ENCODE data around the gene GGTLC2. TPM values are rescaled to one million over a fixed set of nuclear protein-coding genes. Genes with fewer than 3 reads are reported as not detected.

The GGTLC2 gene
- total RNA-seq, 1 donor from 2014 or later = not detected

DNA sequence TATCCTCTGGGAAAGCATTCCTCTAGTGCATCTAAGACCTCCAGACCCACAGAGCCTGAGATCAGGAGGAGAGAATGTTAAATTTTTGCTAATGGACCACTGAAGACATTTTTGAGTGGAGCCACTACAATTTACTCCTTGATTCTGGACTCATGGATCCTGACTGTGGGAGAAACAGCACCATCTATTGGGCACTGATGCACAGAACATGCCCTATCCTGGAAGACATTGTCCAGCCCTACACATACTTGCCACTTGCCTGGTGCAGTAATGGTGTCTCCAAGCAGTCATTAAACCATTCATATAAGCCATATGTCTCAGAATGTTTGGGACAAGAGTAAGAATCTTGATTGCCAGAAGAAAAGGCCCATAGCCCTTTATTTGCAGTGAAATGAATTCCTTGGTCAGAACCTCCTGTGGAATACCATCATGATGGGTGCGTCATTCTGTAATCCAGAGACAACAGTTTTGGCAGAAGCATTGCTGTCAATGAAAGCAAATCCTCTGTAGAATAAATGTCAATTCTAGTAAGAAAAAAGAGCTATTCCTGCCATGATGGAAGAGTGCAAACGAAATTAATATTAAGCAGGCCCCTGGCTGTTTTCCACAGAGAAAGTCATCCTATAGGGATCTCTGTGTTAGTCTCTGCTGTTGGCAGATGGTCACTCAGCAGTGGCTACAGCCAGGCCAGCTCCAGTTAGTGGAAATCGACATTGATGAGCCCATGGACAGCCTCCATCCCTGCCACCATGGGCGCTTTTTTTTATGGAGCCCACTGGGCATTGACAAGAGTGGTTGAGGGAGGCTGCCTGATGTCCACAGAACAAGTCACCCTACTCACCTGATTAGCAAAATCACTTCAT lies 43.5 kb downstream of the GGTLC2 start:
- no peaks in the 10 kb centered on the region for H3K36me3 ChIP-seq (ENCODE audit: control insufficient read depth, insufficient read depth, low read length)
- no peak for DNase-seq (ENCODE audit: low read depth)
- H3K4me3 ChIP-seq (ENCODE audit: low read depth, low read length) = no peak overlapping the region
- TF ChIP-seq, protein P1, sequence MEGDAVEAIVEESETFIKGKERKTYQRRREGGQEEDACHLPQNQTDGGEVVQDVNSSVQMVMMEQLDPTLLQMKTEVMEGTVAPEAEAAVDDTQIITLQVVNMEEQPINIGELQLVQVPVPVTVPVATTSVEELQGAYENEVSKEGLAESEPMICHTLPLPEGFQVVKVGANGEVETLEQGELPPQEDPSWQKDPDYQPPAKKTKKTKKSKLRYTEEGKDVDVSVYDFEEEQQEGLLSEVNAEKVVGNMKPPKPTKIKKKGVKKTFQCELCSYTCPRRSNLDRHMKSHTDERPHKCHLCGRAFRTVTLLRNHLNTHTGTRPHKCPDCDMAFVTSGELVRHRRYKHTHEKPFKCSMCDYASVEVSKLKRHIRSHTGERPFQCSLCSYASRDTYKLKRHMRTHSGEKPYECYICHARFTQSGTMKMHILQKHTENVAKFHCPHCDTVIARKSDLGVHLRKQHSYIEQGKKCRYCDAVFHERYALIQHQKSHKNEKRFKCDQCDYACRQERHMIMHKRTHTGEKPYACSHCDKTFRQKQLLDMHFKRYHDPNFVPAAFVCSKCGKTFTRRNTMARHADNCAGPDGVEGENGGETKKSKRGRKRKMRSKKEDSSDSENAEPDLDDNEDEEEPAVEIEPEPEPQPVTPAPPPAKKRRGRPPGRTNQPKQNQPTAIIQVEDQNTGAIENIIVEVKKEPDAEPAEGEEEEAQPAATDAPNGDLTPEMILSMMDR (IDR thresholded peaks at IDR 0.05; ENCODE audit: insufficient read depth, low read length, poor library complexity, severe bottlenecking) = peak; percentile 85
- no peaks in the 10 kb centered on the region for H3K27me3 ChIP-seq (ENCODE audit: control insufficient read depth, insufficient read depth, low read length)

- Histone ChIP-seq H3K36me3 (ENCODE audit: control insufficient read depth, insufficient read depth, low read length) (no peaks in the 10 kb centered on the region), H3K27me3 (ENCODE audit: control insufficient read depth, insufficient read depth, low read length) (no peaks in the 10 kb centered on the region), H3K4me3 (ENCODE audit: low read depth, low read length) (no peak overlapping the region)
- DNase-seq (ENCODE audit: low read depth) = no peak
- TF ChIP-seq, protein P1 (IDR thresholded peaks at IDR 0.05; ENCODE audit: insufficient read depth, low read length, poor library complexity, severe bottlenecking) = no peak
Observed at GRCh38 chr22:22689621-22690345, 45.4 kb downstream of the GGTLC2 start.

DNA sequence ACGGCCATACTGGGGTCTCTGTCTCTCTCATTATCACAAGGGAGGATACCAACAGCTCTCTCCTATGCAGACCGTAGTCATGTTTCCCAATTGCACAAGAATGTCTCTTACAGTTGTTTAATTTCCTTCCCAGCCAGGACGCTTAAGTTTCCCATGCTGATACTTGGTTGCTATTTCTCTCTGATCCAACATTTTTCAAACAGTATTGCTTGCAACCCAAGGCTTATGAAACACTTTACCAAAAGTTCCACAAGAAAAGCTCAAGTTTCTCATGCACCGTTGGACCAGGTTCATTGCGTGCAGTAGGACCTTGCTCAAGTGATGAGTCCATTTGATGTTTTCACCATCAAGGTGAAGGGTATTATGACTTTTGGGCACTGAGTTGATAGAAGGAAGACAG lies 46.6 kb downstream of the GGTLC2 start:
- H3K4me3 ChIP-seq (ENCODE audit: low read depth, low read length) = no peak overlapping the region
- no peak for DNase-seq (ENCODE audit: low read depth)
- no peaks in the 10 kb centered on the region for H3K27me3 ChIP-seq (ENCODE audit: control insufficient read depth, insufficient read depth, low read length)
- no peaks in the 10 kb centered on the region for H3K36me3 ChIP-seq (ENCODE audit: control insufficient read depth, insufficient read depth, low read length)
- TF ChIP-seq, protein P1 (IDR thresholded peaks at IDR 0.05; ENCODE audit: insufficient read depth, low read length, poor library complexity, severe bottlenecking) = no peak

- DNase-seq (ENCODE audit: low read depth) = no peak
- Histone ChIP-seq H3K36me3 (ENCODE audit: control insufficient read depth, insufficient read depth, low read length) (no peaks in the 10 kb centered on the region), H3K4me3 (ENCODE audit: low read depth, low read length) (no peak overlapping the region), H3K27me3 (ENCODE audit: control insufficient read depth, insufficient read depth, low read length) (no peaks in the 10 kb centered on the region)
- TF ChIP-seq, protein P1 (IDR thresholded peaks at IDR 0.05; ENCODE audit: insufficient read depth, low read length, poor library complexity, severe bottlenecking) = no peak
Observed at GRCh38 chr22:22691716-22692701, 47.6 kb downstream of the GGTLC2 start.

DNA sequence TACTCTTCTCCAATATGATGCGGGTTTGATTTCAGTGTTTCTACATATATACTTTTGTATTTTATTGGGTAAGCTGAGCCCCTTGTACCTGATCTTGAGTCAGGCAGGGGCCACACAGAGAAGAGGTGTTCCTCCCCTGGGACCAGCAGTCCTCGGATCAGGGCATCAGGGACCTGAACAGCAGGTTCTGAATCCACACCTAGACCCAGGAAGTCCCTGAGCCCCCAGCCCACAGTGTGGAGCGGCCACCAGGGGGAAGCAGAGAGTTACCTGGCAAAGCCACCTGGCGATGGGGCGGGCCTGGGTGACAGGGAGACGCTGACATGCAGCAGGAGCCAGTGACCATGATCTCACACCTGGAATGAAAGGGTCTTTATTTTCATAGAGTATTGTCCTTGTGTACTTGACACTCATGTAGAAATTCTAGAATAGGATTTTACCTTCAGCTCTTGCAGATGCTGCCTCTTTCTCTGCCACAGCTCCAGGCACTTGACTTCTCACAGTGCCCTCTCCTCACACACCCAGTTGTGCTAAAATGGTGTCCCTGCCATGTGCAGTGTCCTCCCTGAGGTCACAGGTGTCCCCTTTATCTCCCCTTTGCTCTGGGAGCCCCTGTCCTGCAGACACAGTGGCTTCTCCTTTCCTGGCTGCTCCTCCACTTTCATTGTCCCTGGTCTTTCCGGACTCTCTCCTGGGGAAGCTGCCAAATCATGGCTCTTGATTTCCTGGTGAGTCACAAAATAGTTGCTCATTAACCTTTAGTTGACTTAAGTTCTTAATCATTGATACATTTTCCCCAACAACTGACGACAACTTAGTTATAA lies 48.5 kb downstream of the GGTLC2 start:
- peak; percentile 50 for DNase-seq (ENCODE audit: low read depth)
- no peak overlapping the region for H3K4me3 ChIP-seq (ENCODE audit: low read depth, low read length)
- TF ChIP-seq, protein P1 (IDR thresholded peaks at IDR 0.05; ENCODE audit: insufficient read depth, low read length, poor library complexity, severe bottlenecking) = peak; percentile 93
- H3K36me3 ChIP-seq (ENCODE audit: control insufficient read depth, insufficient read depth, low read length) = no peaks in the 10 kb centered on the region
- no peaks in the 10 kb centered on the region for H3K27me3 ChIP-seq (ENCODE audit: control insufficient read depth, insufficient read depth, low read length)

Data from kidney epithelial cell (primary cell).